Keratinocyte (primary cell): ENCODE measurements around the gene ASTN1. TPM values are rescaled to one million over a fixed set of nuclear protein-coding genes. Genes with fewer than 3 reads are reported as not detected.

Experiments
- DNase-seq: peaks from one replicate; pipeline ENCODE4 v3.0.0-alpha.2; 2011; ENCODE audit warnings: low read depth, missing footprints, low spot score
- FAIRE-seq: peaks from 2 replicates; lab custom pipeline; 2011; peaks lifted over from hg19 to GRCh38; lab: Jason Lieb, UNC
- H2AFZ ChIP-seq: 2 replicates; pipeline ENCODE4 v1.6.0; 2012; ENCODE audit warnings: low read length, control low read depth, inconsistent platforms; ENCODE audit not compliant: control insufficient read depth
- H3K27ac ChIP-seq: 2 replicates; pipeline ENCODE4 v1.5.1; 2011; ENCODE audit warnings: low read length; ENCODE audit not compliant: control insufficient read depth, insufficient read depth
- H3K27me3 ChIP-seq: 3 replicates; pipeline ENCODE4 v1.6.0; 2011; ENCODE audit warnings: low read length; ENCODE audit not compliant: control insufficient read depth, insufficient read depth; ENCODE audit errors: extremely low read depth
- H3K36me3 ChIP-seq, 2 experiments: 2 replicates in 1 of 2; 3 replicates in 1 of 2; pipeline ENCODE4 v1.5.1; 2011; ENCODE audit warnings: low read length in 2 of 2, mild to moderate bottlenecking in 1 of 2; ENCODE audit not compliant: control insufficient read depth in 2 of 2, insufficient read depth in 2 of 2; ENCODE audit errors: extremely low read depth in 1 of 2
- H3K4me1 ChIP-seq: 3 replicates; pipeline ENCODE4 v1.5.1; 2011; ENCODE audit warnings: low read length; ENCODE audit not compliant: control insufficient read depth, insufficient read depth; ENCODE audit errors: extremely low read depth
- H3K4me2 ChIP-seq: 3 replicates; pipeline ENCODE4 v1.6.0; 2011; ENCODE audit warnings: low read depth, low read length; ENCODE audit not compliant: control insufficient read depth, insufficient read depth; ENCODE audit errors: extremely low read depth
- H3K4me3 ChIP-seq, 3 experiments: fragments of 200-600 bp in 1 of 3; sonication (generic) in 1 of 3; 2 replicates in 2 of 3; 3 replicates in 1 of 3; pipeline ENCODE4 v1.5.1; 2011 to 2016; ENCODE audit warnings: low read length in 3 of 3, mild to moderate bottlenecking in 3 of 3, control low read depth in 2 of 3, inconsistent platforms in 1 of 3, low read depth in 1 of 3, mixed read lengths in 1 of 3, mixed run types in 1 of 3, moderate library complexity in 1 of 3; ENCODE audit not compliant: control insufficient read depth in 2 of 3, insufficient read depth in 2 of 3; ENCODE audit errors: extremely low read depth in 1 of 3
- H3K79me2 ChIP-seq: 2 replicates; pipeline ENCODE4 v1.6.0; 2012; ENCODE audit warnings: low read length; ENCODE audit not compliant: control insufficient read depth, insufficient read depth
- H3K9ac ChIP-seq: 3 replicates; pipeline ENCODE4 v1.6.0; 2011; ENCODE audit warnings: low read length; ENCODE audit not compliant: control insufficient read depth, insufficient read depth; ENCODE audit errors: extremely low read depth
- H3K9me1 ChIP-seq: 3 replicates; pipeline ENCODE4 v1.6.0; 2011; ENCODE audit warnings: low read length; ENCODE audit not compliant: control insufficient read depth, insufficient read depth; ENCODE audit errors: extremely low read depth
- H3K9me3 ChIP-seq: 2 replicates; pipeline ENCODE4 v1.5.1; 2012; ENCODE audit warnings: low read depth, low read length; ENCODE audit not compliant: control insufficient read depth
- H4K20me1 ChIP-seq: 3 replicates; pipeline ENCODE4 v1.6.0; 2011; ENCODE audit warnings: low read length; ENCODE audit not compliant: control insufficient read depth, insufficient read depth; ENCODE audit errors: extremely low read depth
- EZH2 ChIP-seq: IDR thresholded peaks from one replicate; pipeline ENCODE4 v1.6.1; 2012; ENCODE audit warnings: inconsistent platforms, mild to moderate bottlenecking, low read length, moderate library complexity
- dilution Hi-C: fragments of 300-500 bp; cut with MboI; formaldehyde crosslinking; loops from one replicate; pipeline ENCODE4 v1.7.0; 2020; ENCODE audit warnings: low sequenced_read_pairs; ENCODE audit not compliant: extremely low pct_ligation_motif_present
- polyA plus RNA-seq, 5 experiments: library from polyadenylated mRNA; depleted of rRNA in 3 of 5; stranded (reverse) in 3 of 5; stranded (forward) in 1 of 5; unstranded in 1 of 5; fragments of >200 nt; gene quantifications; 1 replicate in 1 of 5; 2 replicates in 3 of 5; 3 replicates in 1 of 5; pipeline versions ENCODE4 v1.2.1 to v1.2.3, GENCODE V29; 2011 to 2012; ENCODE audit warnings: missing spikeins in 2 of 5, low read depth in 1 of 5, low replicate concordance in 1 of 5
- TF ChIP-seq, protein P1 (sequence below), 3 experiments: IDR thresholded peaks in 1 of 3; conservative IDR thresholded peaks in 1 of 3; optimal IDR thresholded peaks in 1 of 3; 2 replicates in 2 of 3; 3 replicates in 1 of 3; pipeline versions ENCODE3 to v1.5.1; 2011; ENCODE audit warnings: low read length in 3 of 3, mild to moderate bottlenecking in 3 of 3, moderate library complexity in 2 of 3, control low read depth in 1 of 3, inconsistent platforms in 1 of 3; ENCODE audit not compliant: insufficient read depth in 2 of 3; ENCODE audit errors: extremely low read depth in 1 of 3

Gene ASTN1
- polyA plus RNA-seq, 1 donor (not counting 4 experiments of a cell fraction or from before 2014, with no cell fraction given), result 0.08 TPM

DNA sequence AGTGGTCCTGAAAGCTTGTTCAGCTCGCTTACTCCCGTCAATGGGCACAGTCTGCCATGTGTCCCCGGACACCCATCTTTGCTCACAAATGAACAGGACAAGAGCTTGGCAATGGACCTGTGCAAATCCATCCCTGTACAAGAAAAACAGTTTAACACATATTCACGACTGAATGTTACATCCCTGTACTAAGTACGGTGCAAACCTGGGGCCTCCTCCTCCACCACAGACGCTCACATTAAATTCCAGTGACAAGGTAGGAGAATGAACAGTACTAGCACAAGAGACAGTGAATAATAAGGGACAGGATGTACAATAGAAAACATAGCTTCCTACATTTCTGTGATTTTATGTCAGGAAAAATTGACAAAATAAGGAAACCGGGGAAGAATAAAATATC lies 187.7 kb downstream of the ASTN1 start:
- Histone ChIP-seq H3K4me2 (no peak overlapping the region), H3K36me3 (no peaks in the 10 kb centered on the region), H3K4me1 (no peaks in the 10 kb centered on the region), H3K27me3 (no peaks in the 10 kb centered on the region), H3K4me3 (no peak overlapping the region), H3K79me2 (no peaks in the 10 kb centered on the region), H3K9me3 (no peaks in the 10 kb centered on the region), H3K27ac (no peak overlapping the region), H4K20me1 (no peaks in the 10 kb centered on the region), H3K9me1 (no peaks in the 10 kb centered on the region), H2AFZ (no peak overlapping the region), H3K9ac (no peak overlapping the region)
- dilution Hi-C loops, result no loop called here
- TF ChIP-seq EZH2, result no peak
- TF ChIP-seq, protein P1, sequence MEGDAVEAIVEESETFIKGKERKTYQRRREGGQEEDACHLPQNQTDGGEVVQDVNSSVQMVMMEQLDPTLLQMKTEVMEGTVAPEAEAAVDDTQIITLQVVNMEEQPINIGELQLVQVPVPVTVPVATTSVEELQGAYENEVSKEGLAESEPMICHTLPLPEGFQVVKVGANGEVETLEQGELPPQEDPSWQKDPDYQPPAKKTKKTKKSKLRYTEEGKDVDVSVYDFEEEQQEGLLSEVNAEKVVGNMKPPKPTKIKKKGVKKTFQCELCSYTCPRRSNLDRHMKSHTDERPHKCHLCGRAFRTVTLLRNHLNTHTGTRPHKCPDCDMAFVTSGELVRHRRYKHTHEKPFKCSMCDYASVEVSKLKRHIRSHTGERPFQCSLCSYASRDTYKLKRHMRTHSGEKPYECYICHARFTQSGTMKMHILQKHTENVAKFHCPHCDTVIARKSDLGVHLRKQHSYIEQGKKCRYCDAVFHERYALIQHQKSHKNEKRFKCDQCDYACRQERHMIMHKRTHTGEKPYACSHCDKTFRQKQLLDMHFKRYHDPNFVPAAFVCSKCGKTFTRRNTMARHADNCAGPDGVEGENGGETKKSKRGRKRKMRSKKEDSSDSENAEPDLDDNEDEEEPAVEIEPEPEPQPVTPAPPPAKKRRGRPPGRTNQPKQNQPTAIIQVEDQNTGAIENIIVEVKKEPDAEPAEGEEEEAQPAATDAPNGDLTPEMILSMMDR (optimal IDR thresholded peaks at IDR 0.05 in 1 of 3, IDR thresholded peaks at IDR 0.05 in 1 of 3, conservative IDR thresholded peaks at IDR 0.05 in 1 of 3; ENCODE audit: extremely low read depth in 1 of 3, insufficient read depth in 2 of 3, low read length in 3 of 3), result no peak
- FAIRE-seq (no peak), DNase-seq (no peak)

DNA sequence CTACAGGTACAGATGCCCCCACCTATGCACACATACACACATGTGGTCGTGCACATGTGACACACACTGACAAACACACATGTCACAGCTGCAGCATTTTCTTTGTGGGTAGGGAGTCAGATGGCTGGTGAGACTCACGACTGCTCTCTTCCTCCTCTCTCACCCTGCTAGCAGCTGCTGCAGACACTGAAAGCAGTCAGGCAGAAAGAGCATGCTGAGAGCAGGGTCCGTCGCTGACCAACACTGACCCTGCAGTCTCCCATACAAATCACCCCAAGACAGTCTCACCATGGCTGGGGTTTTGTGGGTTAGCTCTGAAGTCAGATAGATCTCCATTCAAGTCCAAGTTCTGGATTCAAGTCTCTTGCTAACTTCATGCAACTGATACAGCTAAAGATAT lies 188.3 kb downstream of the ASTN1 start:
- no peaks in the 10 kb centered on the region for H3K79me2 ChIP-seq
- H3K4me1 ChIP-seq, result no peaks in the 10 kb centered on the region
- H3K9me1 ChIP-seq, result no peaks in the 10 kb centered on the region
- no peak overlapping the region for H3K27ac ChIP-seq
- dilution Hi-C loops, result no loop called here
- H3K4me3 ChIP-seq, result no peak overlapping the region
- no peaks in the 10 kb centered on the region for H4K20me1 ChIP-seq
- H3K9me3 ChIP-seq, result no peaks in the 10 kb centered on the region
- no peaks in the 10 kb centered on the region for H3K36me3 ChIP-seq
- no peak for FAIRE-seq
- no peaks in the 10 kb centered on the region for H3K27me3 ChIP-seq
- H3K9ac ChIP-seq, result no peak overlapping the region
- no peak for DNase-seq
- no peak overlapping the region for H3K4me2 ChIP-seq
- TF ChIP-seq, protein P1 (optimal IDR thresholded peaks at IDR 0.05 in 1 of 3, IDR thresholded peaks at IDR 0.05 in 1 of 3, conservative IDR thresholded peaks at IDR 0.05 in 1 of 3; ENCODE audit: extremely low read depth in 1 of 3, insufficient read depth in 2 of 3, low read length in 3 of 3), result no peak
- TF ChIP-seq EZH2, result no peak
- H2AFZ ChIP-seq, result no peak overlapping the region
